Muscle of arm (tissue), 14 donors: ENCODE data around the gene GCGR. TPM values are rescaled to one million over a fixed set of nuclear protein-coding genes. Genes with fewer than 3 reads are reported as not detected.

Experiments
- DNase-seq: peaks from one replicate; pipeline ENCODE4 v3.0.0-alpha.2; 2013
- long read RNA-seq, 11 donors: transcript quantifications; one replicate each; lab custom pipeline, GENCODE V29; 2026
- polyA plus RNA-seq, 12 donors: library from polyadenylated mRNA; unstranded; fragments of 120-200 nt; gene quantifications; one replicate each; pipeline ENCODE4 v1.2.1, GENCODE V29; 2013; ENCODE audit not compliant: insufficient read length in 12 of 12

The GCGR gene
- polyA plus RNA-seq: under 1 TPM in 4 of 12 donors, not detected in 8; 0.18 to 0.33 (median 0.22) TPM
- long read RNA-seq, donor 1: 0 reads
- long read RNA-seq, donor 2: 0 reads
- long read RNA-seq, donor 3: 0 reads
- long read RNA-seq, donor 4: 0 reads
- long read RNA-seq, donor 5: 0 reads
- long read RNA-seq, donor 6, partial matches to known transcripts: 6 of 41 reads
- long read RNA-seq, donor 6, other reads (novel, unspliced or antisense): 35 of 41 reads
- long read RNA-seq, donor 7: 0 reads
- long read RNA-seq, donor 8: 0 reads
- long read RNA-seq, donor 9: 0 reads
- long read RNA-seq, donor 10: 0 reads
- long read RNA-seq, donor 11: 0 reads

DNA sequence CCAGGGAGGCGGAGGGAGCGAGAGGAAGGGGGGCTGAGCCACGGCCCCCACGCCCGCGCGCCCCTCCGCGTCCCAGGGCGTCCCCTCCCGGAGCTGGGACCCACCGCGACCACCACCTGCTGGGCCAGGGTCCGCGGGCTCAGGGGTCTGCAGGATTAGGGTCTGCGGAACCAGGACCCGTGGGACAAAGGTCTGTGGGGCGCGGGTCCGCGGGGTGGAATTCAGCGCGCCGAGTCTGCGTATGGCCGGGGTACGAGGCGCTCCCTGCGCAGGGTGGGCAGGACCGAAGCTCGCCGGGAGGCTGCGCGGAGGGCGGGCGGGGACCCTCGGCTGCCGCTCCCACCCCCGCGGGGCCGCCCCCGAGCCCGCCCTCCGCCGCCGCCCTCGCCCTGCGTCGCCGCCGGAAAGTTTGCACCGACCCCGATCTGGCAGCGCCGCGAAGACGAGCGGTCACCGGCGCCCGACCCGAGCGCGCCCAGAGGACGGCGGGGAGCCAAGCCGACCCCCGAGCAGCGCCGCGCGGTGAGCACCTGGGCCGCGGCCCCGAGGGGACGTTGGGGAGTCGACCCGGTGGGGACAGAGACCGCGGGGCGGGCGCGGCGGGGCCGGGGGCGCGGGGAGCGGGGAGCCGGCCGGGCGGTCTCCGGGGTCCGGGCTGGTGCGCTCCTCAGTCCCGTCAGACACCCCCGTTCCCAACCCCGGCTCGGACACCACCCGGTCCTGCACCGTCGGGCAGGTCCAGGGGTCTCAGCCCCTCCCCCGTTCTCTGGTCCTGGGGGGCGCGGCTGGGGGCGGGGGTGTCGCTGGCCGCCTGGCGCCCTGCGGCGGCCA is at the start of gene GCGR:
TSS of gene GCGR (plus strand) at position 423 of the 831 bp plus-strand sequence. CDS start 4,869 bp downstream, outside the sequence.
- no peak for DNase-seq

DNA sequence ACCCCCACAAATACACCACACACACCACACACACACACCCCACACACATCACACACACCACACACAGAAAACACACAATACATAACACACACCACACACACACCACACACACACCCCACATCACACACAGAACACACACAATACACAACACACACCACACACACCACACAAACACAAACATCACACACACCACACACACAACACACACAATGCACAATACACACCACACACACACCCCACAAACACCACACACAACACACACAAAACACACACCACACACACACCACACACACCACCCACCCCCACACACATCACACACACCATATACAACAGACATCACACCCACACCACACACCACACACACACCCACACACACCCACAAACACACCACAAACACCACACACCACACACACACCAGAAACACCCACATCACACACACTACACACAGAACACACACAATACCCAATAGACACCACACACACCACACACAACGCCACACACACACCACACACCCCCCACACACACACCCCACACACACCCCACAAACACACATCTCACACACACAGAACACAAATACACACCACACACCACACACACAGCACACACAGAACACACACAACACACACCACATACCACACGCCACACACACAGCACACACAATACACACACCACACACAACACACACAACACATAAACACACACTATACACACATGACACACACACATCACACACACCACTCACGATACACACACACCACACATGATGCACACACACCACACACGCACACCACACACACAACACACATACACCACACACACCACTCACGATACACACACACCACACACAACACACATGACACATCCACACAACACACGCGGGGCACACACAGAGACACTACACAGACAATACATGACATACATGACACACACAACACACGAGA is 11.0 kb upstream of the GCGR start:
- DNase-seq: no peak

- no peak for DNase-seq
These were observed 9.9 kb upstream of the GCGR start for GRCh38 chr17:81794074-81794476.

DNA sequence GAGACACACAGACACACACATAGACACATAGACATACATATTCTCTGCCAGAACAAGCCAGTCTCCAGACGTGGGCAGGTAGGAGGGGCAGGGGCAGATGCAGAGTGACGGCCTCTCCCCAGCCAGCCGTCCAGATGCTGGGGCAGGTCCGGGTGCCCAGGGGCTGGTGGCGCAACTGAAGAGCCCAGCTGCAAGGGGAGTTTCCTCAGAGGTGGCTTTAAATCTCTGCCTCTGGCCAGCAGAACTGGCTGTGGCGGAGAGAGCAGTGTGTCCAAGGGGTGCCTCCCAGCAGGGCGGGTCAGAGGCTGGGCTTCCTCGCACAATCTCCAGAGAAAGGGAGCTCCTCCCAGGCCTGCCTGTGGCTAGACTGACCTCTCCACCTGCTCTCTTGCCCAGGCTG is 9.4 kb upstream of the GCGR start:
- no peak for DNase-seq

GRCh38 chr17:81801327-81801726 is 2.6 kb upstream of the GCGR start:
- DNase-seq: no peak

- no peak for DNase-seq
These were observed 1.7 kb upstream of the GCGR start for GRCh38 chr17:81802048-81802758.

GRCh38 chr17:81802856-81803643 is 900 bp upstream of the GCGR start:
- DNase-seq: no peak

DNA sequence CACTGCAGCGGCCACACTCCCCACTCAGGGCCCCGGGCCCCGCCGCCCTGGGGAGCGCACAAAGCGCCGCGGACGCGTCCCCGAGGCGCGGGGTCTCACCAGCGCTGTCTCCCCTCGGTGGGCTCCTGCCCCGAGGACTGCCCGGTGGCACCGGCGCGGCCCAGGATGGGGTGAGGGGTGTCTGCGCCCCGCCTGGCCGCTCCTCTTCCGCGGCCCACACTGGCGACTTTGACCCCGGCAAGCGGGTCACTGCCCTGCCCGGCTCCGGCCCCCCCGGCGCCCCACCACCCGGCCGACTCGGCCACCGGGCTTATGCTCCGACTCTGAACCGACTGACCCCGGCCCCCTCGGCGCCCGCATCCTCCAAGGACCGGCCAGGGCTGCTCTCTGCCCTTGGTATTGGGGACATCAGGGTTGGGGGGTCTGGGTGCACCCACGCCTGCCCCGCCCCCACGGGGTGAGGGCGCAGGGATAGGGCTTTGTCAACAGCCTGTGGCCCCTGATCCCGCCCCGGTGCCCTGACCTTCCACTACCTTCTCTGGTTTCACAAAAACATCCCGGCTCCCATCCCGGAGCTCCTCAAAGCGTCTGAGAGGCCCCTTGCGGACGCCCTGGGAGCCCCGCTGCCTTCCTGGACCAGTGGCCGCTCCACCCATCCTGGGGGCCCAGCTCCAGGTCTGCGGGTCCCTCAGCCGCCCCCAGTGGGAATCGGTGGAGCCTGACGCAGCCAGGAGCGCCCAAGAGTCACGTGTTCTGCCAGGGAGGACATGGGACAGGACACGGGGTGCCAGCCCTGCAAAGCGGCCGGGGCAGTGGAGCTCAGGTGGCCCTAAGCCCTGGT is 829 bp downstream of the GCGR start:
- DNase-seq: no peak

GRCh38 chr17:81805707-81806460 is 1.9 kb downstream of the GCGR start:
- no peak for DNase-seq

DNA sequence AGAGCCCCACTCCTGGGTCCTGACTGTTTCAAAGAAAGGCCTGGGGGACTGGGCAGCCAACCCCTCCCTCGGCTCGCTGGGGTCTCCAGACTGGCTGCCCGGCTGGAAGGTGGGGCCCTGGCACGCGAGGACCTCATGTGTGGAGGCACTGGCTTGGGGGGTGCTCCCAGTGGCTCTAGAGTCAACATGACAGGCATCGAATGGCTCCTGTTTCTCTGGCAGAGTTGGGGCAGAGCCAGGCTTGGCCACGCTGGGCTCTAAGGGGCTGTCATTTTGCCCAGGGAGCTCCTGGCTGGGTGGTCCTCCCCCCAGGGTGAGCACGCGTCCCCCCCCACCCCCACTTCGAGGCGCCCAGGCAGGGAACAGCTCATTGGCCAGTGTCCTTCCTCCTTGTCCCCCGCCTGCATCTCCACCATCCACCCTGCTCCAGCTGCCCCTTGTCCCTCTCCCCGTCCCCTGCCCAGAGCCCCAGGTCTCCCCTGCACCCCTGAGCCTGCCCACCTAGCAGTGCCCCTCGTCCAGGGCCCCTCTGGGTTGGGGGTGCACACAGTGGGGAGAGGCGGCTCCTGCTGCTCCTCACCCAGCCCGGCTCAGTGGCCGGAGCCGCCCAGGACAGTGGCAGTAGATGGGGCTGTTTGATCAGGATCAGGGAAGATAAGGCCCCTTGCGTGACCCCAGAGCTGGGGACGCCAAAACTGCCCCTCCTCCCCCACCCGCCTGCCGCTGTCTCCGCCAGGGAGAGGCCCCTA is 2.7 kb downstream of the GCGR start:
- DNase-seq: no peak

DNA sequence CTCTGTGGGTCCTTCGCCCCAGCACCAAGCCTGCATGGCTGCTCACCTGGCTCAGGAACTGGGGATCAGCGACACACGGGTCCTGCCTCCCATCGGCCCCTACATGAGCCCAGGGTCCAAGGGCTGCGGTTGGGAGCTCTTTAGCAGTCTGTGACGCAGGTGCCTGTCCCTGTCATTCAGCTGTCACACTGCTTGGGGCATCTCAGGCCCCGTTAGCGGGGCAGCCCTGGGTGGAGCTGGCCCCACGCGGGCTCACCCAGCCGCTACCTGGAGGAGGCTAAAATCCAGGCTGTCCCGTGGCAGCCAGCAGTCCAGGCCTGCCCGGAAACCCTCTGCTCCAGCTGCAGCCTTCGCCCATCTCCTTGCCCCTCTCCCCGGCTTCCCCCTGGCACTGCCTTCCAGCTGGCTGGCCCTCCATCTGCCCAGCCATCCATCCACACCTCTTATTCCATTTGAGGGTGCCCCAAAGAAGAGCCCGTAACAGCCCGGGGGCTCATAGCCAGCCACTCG is 3.3 kb downstream of the GCGR start:
- DNase-seq: no peak

- no peak for DNase-seq
These were observed 3.9 kb downstream of the GCGR start for GRCh38 chr17:81807839-81808238.

DNA sequence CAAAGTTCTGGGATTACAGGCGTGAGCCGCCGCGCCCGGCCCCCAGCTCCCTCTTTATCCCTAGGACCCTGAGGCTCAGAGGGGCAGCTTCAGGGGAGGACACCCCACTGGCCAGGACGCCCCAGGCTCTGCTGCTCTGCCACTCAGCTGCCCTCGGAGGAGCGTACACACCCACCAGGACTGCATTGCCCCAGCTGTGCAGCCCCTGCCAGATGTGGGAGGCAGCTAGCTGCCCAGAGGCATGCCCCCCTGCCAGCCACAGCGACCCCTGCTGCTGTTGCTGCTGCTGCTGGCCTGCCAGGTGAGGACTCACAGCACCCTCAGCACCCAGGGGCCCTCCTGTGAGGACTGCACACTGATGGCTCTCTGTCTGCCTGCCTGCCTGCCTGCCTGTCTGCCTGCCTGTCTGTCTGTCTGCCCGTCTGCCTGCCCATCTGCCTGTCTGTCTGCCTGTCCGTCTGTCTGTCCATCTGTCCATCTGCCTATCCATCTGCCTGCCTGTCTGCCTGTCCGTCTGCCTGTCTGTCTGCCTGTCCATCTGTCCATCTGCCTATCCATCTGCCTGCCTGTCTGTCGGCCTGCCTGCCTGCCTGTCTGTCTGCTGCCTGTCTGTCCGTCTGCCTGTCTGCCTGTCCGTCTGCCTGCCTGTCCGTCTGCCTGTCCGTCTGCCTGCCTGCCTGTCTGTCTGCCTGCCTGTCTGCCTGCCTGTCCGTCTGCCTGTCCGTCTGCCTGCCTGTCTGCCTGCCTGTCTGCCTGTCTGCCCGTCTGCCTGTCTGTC is 5.0 kb downstream of the GCGR start:
- DNase-seq: no peak

DNA sequence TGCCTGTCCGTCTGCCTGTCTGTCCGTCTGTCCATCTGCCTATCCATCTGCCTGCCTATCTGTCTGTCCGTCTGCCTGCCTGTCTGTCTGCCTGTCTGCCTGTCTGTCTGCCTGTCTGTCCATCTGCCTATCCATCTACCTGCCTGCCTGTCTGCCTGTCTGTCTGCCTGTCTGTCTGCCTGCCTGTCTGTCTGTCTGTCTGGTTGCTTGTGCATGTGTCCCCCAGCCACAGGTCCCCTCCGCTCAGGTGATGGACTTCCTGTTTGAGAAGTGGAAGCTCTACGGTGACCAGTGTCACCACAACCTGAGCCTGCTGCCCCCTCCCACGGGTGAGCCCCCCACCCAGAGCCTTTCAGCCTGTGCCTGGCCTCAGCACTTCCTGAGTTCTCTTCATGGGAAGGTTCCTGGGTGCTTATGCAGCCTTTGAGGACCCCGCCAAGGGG is 5.6 kb downstream of the GCGR start:
- DNase-seq: no peak

DNA sequence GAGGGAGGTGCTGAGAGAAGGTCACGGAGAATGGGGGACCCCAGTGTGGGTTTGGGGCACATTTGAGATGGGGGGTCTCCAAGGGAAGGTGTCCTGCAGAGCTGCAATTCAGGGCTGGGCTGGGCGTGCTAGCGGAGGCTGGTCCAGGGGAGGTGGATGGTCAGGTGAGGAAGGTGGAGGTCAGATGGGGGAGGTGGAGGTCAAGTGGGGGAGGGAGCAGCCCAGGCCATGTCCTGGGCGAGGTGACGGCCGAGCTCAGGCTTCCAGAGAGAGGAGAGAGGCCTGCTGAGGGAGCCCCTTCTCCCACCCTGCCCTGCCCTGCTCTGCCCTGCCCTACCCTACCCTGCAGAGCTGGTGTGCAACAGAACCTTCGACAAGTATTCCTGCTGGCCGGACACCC is 6.5 kb downstream of the GCGR start:
- no peak for DNase-seq

DNA sequence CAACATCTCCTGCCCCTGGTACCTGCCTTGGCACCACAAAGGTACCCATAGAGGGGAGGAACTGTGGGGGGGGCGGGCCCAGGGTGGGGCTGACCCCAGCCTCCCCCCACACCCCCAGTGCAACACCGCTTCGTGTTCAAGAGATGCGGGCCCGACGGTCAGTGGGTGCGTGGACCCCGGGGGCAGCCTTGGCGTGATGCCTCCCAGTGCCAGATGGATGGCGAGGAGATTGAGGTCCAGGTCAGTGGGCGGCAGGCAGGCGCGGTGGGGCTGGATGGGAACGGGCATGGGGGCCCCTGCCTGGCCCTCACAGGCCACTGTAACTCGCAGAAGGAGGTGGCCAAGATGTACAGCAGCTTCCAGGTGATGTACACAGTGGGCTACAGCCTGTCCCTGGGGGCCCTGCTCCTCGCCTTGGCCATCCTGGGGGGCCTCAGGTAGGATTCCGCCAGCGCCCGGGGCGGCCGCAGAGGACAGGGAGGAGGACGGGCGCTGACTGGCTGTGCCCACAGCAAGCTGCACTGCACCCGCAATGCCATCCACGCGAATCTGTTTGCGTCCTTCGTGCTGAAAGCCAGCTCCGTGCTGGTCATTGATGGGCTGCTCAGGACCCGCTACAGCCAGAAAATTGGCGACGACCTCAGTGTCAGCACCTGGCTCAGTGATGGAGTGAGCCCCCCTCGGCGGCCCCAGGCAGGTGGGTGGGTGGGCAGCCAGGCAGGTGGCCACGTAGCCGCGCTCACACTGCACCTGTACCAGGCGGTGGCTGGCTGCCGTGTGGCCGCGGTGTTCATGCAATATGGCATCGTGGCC is 7.1 kb downstream of the GCGR start:
- no peak for DNase-seq
